GM18511 (cell line): ENCODE results near the gene MDFI.

Source experiments
- ATAC-seq: cut with Tn5 transposase; IDR thresholded peaks from one replicate; pipeline ENCODE4 v1.9.1; 2021; ENCODE audit warnings: mild to moderate bottlenecking, moderate library complexity; ENCODE audit not compliant: unreplicated experiment

MDFI gene, protein sequence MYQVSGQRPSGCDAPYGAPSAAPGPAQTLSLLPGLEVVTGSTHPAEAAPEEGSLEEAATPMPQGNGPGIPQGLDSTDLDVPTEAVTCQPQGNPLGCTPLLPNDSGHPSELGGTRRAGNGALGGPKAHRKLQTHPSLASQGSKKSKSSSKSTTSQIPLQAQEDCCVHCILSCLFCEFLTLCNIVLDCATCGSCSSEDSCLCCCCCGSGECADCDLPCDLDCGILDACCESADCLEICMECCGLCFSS

GRCh38 chr6:41638002-41638934 lies at the start of gene MDFI:
TSS of gene MDFI (plus strand) at chr6:41638468. CDS start at chr6:41638750, 282 bp downstream.
- ATAC-seq = no peak

GRCh38 chr6:41589223-41589622 lies 49.0 kb upstream of the MDFI start:
- no peak for ATAC-seq

- ATAC-seq = no peak
Observed at GRCh38 chr6:41589636-41590622, 48.3 kb upstream of the MDFI start.

DNA sequence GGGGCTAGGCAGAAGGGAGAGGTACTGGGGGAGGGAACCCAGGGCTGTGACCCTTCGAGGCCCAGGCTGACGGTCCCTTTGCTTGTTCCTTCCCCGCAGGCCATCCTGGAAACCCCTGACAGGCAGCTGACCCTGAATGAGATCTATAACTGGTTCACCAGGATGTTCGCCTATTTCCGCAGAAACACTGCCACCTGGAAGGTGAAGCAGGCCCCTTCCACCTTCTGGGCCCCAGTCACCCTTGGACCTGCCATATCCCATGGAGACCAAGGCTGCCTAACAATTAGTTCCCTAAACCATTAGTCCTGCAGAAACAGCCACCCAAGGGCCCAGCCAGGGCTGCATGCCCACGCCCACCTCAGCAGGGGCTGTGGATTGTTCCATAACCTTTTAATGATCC lies 47.1 kb upstream of the MDFI start:
- no peak for ATAC-seq

- no peak for ATAC-seq
Observed at GRCh38 chr6:41591859-41592502, 46.3 kb upstream of the MDFI start.

DNA sequence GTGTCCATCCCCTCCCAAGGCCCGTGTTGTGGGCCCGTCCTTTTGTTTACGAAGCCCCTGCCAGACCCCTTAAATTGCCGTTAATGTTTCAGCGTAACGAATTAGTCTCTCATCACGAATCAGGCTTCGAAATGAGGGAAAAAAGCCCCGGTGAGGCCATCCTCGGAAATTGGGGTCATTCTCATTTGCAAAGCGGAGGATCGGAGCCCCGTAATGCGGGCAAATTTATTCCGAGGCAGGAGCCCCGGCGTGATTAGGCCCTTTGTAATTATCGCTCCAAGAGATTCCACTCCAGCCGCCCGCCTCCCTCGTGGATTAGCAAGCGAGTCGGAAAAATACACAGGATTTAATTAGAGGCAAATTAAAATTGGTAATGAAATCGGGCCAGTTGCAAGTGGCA lies 44.9 kb upstream of the MDFI start:
- ATAC-seq = no peak

DNA sequence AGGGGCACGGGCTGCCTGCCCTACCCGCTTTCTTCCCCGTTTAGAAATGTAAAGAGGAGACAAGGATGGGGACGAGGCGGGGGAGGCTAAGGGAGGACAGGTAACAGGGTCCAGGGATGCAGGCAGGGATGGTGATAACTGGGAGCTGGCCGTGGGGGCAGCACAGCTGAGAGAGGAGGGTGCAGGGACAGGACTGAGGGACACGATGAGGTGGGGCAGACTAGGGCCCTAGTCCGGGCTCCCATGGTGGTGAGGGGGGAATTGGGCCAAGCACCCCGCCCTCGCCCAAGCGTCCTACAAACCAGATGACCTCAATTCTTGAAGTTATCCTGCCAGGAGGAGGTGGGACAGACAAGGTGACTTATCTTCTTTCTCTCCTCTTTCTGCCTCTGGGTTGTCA lies 44.4 kb upstream of the MDFI start:
- no peak for ATAC-seq

- no peak for ATAC-seq
Observed at GRCh38 chr6:41594326-41594725, 43.9 kb upstream of the MDFI start.

- ATAC-seq = no peak
Observed at GRCh38 chr6:41594766-41595165, 43.5 kb upstream of the MDFI start.

DNA sequence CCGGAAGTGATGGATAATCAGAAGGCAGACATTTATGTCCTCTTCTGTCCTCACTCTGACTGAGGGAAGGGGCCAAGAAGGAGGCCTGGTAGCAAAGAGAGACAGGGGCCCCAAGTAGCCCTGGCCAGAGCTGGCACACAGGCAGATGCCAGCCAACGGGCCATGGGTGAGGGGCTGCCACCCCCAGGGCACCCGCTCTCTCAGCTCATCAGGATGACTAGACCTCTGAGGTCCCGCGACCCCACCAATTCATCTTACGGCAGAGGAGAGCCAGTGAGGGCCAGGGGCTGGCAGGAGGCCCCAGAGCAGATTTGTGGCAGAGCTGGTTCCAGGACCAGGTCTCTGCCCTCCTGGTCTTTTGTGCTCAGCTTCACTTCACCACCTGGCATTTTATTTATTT lies 43.1 kb upstream of the MDFI start:
- no peak for ATAC-seq

DNA sequence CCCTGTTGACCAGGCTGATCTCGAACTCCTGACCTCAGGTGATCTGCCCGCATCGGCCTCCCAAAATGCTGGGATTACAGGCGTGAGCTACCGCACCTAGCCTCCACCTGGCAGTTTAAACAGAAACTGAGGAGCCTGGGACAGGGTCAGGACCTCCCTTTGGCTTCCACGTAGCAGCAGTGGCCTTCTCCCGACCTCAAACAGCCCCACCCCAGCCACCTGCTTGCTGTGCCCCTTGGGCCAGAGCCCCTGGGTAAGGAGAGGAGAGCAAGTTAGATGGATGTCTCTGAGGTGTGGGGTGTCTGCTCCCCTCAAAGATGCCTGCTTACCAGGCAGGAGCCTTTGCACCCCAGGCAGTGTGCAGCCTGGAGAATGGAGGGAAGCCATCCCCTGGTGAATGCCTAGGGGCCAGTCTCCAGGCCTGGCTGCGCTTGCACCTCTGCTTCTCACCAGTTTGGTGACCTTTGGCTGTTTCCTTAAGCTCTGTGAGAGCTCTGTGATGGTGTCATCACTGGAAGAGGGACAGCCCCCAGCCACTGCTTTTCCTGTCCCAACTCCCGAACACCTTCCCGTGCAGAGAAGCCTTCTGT lies 42.1 kb upstream of the MDFI start:
- ATAC-seq = no peak

DNA sequence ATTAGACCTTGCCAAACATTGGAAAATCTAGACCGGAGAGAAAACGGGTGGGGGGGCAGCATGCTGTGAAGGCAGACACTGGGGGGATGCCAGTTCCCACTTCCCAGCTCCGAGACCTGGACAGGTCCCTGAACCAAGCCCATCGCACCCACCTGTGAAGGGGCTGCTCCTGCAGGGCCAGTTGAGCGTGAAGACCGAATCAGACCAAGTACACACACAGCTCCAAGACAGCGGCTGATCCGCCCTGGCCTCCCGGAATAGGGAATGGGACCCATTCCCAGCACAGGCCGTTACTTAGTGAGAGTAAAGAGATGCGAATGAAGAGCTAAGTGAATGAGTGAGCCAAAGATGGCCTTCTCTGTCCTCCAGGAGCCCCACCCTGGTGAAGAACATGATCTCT lies 41.5 kb upstream of the MDFI start:
- no peak for ATAC-seq

- no peak for ATAC-seq
Observed at GRCh38 chr6:41597246-41598000, 40.8 kb upstream of the MDFI start.

DNA sequence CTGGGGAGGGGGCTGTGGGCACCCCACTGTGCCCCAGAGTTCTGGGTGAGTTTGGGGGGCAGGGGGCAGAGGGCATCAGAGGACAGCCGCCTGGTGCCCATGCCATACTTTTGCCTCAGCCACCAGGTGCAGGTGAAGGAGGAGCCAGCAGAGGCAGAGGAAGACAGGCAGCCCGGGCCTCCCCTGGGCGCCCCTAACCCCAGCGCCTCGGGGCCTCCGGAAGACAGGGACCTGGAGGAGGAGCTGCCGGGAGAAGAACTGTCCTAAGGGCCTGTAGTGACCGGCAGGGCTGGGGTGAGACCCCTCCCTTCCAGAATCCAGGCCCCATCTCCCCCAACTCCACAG lies 39.6 kb upstream of the MDFI start:
- ATAC-seq = no peak

DNA sequence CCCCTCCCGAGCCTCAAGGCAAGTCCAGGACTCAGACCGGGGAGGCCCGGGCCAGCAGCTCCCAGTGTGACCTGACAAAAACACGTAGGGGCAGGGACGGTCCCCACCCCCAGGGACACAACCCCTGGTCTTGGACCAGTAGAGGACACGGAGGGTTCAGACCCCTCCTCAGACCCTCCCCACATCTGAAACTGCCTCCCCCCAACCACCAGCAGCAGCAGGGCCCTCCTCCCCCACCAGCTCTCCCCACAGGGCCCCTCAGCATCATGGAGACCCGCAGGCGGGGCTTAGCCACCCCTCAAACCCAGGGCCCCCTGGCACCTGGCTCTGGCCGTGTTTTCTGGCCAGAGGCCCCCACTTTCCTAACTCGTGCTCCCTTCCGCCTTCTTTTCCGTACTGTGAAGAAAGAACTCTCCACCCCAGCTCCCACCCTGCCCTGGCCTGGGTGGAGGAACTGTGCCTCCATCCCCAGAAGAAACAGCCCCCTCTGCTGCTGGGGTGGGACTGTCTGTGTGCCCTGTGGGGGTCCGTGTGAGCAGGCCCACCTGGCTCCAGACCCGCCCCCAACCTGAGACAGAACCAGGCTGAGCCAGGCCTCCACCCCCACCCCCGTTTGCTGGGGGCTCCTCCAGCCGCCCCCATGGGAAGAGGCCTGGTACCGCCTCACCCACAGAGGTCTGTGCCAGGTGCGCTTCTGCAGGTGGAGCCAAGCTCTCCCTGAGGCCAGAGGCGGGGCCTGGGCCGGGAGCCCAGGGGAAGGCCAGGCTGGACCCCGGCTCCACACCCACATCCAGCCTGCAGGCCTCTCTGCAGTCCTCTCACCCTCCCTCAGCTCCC lies 39.0 kb upstream of the MDFI start:
- ATAC-seq = no peak

- no peak for ATAC-seq
Observed at GRCh38 chr6:41599852-41600445, 38.3 kb upstream of the MDFI start.

DNA sequence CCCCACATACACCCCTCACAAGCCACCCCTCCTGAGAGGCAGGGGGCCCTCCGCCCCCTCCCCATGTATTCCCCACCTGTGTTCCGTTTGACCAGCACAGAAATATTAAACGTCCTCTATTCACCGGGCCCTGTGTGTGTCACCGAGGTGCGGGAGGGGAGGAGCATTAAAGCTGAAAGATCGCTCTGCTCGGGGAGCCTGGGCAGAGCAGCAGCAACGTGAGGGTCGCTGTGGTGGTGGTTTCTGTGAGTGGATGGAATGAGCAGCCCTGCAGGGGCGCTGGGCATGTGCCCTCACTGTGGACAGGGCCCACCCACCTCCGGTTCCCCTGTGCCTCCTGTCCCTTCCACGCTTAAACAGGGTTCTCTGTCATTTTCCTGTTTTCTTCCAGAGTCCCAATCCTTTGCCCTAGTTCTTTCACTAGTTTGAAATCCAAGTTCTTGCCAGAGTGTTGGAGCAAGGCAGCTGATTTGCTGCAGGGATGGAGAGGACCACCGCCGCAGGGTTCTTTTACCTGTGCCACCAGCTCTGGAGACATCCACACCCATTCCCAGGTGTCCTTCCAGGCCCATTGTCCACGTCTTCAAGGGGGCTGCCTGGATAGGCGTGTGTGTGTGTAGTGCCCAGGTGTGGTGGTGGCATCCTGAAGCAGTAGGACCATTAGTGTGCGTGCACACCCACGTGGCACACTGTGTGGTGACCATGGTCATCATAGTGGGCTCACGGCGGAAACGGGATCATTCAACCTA lies 37.6 kb upstream of the MDFI start:
- ATAC-seq = no peak

GRCh38 chr6:41601248-41601549 lies 37.1 kb upstream of the MDFI start:
- ATAC-seq = no peak
